MV-4-11 (cell line): ENCODE measurements around the gene LIPA.
A peak's percentile ranks its signal among the peaks of the same experiment; 100 is the strongest.

ENCODE experiments used
- DNase-seq: peaks from one replicate; lab custom pipeline; 2025; lab: John Stamatoyannopoulos, UW

Gene LIPA

GRCh38 chr10:89164920-89165319 lies 86.7 kb downstream of the LIPA start:
- DNase-seq = no peak

- DNase-seq = peak; percentile 50
Observed at GRCh38 chr10:89164080-89164479, 87.5 kb downstream of the LIPA start.
